HG02610 (cell line): ENCODE results near the gene IFT43.

ENCODE experiments used
- ATAC-seq: cut with Tn5 transposase; IDR thresholded peaks from one replicate; pipeline ENCODE4 v1.9.1; 2021; ENCODE audit warnings: mild to moderate bottlenecking, moderate library complexity; ENCODE audit not compliant: unreplicated experiment

The IFT43 gene

GRCh38 chr14:76101391-76102379, 116.1 kb downstream of the IFT43 start:
- no peak for ATAC-seq

DNA sequence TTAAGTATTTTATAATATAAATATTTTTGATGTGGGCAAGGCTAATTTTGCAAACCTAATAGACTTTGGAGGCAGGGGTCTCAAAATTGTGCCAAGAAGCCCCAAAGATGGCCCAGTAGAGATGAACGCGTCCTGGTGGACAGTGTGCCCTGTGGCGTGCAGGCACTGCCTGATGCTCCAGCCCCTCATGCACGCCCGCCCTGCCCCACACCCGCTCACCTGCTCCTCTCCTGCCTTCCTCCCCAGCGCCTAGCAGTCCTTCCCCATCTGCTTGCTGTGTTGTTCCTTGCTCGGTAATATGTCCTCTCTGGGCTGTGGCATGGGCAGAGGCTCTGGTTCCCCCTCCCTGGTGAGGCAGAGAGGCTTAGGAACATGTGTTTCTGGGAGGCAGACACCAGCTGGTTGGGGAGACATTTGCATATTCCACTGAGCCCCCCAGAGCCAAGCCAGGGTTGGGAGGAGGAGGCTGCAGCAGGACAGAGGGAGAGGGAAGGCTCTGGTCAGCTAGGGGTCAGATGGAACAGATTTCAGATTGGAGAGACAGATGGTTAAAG, 119.3 kb downstream of the IFT43 start:
- no peak for ATAC-seq

- no peak for ATAC-seq
Measured at GRCh38 chr14:76106188-76106587, 120.6 kb downstream of the IFT43 start.

DNA sequence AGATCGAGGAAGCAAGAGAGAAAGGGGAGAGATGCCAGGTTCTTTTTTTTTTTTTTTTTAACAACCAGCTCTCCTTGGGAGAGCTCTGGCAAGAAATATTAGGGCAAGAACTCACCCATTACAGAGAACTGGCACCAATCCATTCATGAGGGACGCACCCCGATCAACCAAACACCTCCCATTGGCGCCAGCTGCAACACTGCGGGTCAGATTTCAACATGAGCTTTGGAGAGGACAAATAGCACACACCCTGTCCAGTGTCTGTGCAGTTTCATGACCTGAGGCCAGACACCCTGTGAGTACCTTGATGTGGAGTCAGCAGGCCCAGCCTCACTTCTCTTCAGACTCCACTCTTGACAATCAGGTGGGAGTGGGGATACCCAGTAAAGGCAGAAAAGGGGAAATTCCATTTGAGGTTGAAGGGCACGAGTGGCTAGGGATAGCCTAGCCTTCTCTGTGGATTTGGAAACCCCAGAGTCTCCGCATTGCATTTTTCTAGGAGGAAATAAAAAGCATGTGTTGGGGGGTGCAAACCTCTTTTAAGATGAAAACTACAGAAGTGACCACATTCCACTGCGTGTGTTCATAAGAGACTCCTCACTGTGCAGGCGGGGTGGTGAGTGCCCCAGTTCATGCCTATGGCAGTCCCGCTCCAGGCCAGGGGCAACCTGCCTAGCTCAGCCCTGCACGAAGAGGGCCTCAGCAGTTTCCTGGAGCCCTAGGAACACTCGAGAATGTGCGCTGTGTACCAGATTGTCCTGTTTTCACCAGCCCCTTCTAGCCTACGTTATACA, 123.7 kb downstream of the IFT43 start:
- ATAC-seq, result no peak

DNA sequence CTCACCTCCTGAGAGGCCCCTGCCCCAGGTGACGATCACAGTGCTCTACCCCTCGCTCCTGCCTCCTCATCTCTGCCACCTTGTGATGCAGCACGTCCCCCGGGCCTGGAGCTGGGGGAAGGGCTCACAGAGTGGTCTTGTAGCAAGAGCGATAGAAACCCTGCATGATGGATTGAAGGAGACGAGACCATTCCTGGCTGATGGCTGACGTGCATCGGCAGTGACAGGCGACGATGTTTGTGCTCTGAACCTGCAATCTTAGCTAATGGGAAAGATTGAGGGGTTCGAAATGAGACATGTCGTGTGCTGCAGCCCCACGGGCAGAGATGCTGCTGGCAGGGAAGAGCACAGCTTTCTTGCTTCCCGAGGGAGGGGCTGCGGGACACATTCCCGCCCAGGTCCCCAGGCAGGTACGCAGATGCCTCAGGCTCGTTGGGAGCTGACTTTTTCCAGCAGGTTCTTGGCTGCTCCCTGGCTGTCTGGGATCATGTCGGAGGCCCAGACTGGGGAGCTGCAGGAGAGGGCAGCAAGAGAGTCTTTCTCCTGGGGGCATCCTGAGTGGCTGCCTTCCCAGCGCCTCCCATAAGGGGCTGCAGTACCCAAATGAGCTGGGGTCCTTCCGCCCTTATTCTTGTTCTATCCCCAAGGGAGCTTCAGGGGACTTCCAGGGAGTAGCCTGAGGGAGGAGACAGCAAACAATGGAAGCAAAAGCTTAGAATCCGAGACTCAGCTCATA, 127.5 kb downstream of the IFT43 start:
- ATAC-seq, result no peak

DNA sequence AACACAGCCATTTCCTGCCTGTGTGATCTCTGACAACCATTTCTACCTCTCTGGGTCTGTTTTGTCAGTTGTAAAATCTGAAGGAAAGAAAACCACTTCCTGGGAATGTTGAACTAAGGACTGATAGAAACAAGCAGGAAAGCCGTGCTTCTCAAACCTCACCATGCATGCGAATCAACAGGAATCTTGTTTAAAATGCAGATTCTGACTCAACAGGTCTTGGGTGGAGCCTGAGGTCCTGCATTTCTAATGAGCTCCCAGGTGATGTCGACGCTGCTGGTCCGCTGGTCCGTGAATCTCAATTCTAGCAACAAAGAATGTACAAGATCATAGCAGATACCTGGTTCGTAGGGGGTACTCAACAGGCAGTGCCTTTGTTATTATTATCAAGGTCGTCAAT, 128.1 kb downstream of the IFT43 start:
- ATAC-seq, result no peak

- no peak for ATAC-seq
Measured at GRCh38 chr14:76115010-76115422, 129.5 kb downstream of the IFT43 start.

DNA sequence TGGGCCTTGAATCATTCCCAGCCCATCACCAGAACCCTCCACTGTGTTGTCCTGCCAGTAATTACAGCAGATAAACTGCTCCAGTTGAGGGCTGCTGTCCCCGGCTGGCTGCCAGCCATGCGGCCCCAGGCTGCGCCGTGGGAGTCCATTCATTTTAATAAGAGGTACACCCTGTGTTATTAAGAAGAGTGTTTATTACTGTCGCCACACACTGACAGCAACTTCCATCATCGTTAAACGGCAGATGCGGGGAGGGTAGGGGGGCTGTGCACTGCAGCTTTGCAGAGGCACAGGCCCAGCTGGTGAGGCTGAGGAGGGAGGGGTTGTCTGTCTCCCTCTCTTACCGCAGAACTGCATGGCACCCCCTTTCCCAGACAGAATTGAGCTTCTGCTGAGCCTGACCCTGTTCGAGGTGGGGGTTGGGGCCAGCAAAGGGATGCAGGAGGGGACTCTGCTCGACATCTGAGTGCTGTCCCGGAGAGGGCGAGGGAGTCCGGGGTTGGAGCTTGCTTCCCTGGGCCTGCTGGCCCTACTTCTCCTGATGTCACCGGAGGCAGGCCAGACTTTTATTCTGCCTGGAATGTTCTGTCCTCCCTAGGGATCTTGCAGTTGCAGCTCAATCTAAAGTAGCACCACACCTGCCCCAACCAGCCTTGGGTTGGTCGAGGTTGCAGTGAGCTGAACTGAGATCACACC, 132.4 kb downstream of the IFT43 start:
- ATAC-seq, result no peak

DNA sequence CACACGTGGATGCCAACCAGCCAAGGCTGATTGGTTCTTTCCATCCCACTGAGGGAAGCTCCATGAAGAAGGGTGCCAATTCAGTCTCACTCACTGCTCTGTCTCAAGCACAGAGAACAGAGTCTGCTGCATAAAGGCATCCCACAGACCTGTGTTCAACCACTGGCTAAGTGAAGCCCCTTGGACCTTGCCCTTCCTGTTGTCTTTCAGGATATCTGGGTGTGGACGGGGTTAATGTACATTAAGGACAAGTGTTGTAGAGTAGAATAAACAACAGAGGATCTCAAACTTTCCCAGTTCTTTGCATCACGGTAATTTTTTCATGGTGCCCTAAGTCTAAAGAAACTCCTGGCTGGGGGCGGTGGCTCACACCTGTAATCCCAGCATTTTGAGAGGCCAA, 133.0 kb downstream of the IFT43 start:
- ATAC-seq, result no peak

- ATAC-seq, result no peak
Measured at GRCh38 chr14:76121089-76121748, 135.7 kb downstream of the IFT43 start.

- ATAC-seq, result no peak
Measured at GRCh38 chr14:76123426-76124225, 138.1 kb downstream of the IFT43 start.

- no peak for ATAC-seq
Measured at GRCh38 chr14:76125511-76125910, 139.9 kb downstream of the IFT43 start.

- no peak for ATAC-seq
Measured at GRCh38 chr14:76126076-76126475, 140.5 kb downstream of the IFT43 start.

GRCh38 chr14:76129851-76130576, 144.5 kb downstream of the IFT43 start:
- no peak for ATAC-seq

GRCh38 chr14:76131071-76131965, 145.8 kb downstream of the IFT43 start:
- no peak for ATAC-seq

- no peak for ATAC-seq
Measured at GRCh38 chr14:76133103-76133502, 147.5 kb downstream of the IFT43 start.
